ELR (cell line): ENCODE data around the gene ABO.
"Not testable (repeated sequence)": the region's sequence is repeated elsewhere in the genome, so short reads cannot be mapped to it uniquely, and the experiment has no call there.

Experiments used
- DNase-seq: peaks from one replicate; pipeline ENCODE4 v3.0.0-alpha.2; 2015; ENCODE audit warnings: low read depth

ABO gene

DNA sequence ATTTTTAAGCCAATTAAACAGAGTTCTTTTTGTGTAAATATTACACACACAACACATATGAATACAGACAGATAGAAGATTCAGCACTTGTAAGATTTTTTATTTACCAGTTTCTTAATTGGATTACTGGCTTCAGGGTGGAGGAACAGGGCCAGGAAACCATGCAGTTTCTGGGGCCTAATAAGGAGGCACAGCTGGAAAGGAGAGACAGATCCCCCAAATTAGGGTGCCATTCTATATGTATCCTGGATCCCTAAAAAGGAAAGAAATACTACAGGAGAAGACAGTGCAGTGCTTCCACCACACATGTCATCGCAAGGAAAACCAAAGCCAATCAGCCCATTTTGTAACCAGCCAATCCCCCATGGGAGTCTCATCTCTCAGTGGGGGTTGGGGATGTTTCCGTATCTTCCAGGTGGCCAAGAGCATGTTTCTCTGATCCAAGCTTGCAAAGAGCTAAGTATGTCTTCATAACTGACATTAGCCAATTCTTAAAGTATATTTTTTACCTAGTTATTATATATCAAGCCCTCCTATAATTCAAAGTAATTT, 15.8 kb upstream of the ABO start:
- no peak for DNase-seq

DNA sequence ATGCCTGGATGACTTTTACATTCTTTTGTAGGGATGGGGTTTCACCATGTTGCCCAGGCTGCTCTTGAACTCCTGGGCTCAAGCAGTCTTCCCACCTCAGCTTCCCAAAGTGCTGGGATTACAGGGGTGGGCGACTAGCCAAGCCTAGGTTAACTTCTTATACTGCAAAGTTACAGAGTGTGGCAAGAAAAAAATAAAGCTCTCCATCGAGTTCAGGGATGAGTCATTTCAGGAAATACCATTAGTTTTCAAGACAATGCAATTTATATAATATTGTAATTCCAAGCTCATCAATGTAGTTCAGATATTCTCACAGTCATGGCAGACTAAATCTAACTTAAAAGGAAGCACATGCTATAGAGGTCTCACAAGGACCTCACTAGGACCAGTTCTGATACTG, 11.5 kb upstream of the ABO start:
- DNase-seq, result peak; percentile 10

- DNase-seq, result no peak
Measured at GRCh38 chr9:133285252-133285775, 10.3 kb upstream of the ABO start.

DNA sequence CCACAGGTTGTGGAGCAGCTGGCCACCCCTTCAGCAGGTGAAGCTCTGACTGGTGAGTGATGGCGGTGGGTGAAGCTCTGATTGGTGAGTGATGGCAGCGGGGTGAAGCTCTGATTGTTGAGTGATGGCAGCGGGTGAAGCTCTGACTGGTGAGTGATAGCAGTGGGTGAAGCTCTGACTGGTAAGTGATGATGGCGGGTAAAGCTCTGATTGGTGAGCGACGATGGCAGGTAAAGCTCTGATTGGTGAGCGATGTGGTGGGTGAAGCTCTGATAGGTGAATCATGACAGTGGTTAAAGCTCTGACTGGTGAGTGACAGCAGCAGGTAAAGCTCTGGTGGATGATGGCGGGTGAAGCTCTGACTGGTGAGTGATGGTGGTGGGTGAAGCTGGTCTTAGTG, 9.4 kb upstream of the ABO start:
- DNase-seq, result no peak

DNA sequence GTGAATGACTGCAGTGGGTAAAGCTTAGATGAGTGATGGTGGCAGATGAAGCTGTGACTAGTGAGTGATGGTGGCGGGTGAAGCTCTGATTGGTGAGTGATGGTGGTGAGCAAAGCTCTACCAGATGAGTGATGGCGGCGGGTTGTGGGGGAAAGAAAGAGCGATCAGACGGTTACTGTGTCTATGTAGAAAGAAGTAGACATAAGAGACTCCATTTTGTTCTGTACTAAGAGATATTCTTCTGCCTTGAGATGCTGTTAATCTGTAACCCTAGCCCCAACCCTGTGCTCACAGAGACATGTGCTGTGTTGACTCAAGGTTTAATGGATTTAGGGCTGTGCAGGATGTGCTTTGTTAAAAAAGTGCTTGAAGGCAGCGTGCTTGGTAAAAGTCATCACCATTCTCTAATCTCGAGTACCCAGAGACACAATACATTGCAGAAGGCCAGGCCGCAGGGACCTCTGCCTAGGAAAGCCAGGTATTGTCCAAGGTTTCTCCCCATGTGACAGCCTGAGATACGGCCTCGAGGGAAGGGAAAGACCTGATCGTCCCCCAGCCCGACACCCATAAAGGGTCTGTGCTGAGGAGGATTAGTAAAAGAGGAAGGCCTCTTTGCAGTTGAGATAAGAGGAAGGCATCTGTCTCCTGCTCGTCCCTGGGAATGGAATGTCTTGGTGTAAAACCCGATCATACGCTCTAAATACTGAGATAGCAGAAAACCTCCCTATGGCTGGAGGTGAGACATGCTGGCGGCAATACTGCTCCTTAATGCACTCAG, 8.4 kb upstream of the ABO start:
- DNase-seq, result not testable (repeated sequence)

- no peak for DNase-seq
Measured at GRCh38 chr9:133282464-133283238, 7.7 kb upstream of the ABO start.

GRCh38 chr9:133280392-133280791, 5.4 kb upstream of the ABO start:
- DNase-seq, result no peak

- DNase-seq, result no peak
Measured at GRCh38 chr9:133278161-133279114, 3.4 kb upstream of the ABO start.

DNA sequence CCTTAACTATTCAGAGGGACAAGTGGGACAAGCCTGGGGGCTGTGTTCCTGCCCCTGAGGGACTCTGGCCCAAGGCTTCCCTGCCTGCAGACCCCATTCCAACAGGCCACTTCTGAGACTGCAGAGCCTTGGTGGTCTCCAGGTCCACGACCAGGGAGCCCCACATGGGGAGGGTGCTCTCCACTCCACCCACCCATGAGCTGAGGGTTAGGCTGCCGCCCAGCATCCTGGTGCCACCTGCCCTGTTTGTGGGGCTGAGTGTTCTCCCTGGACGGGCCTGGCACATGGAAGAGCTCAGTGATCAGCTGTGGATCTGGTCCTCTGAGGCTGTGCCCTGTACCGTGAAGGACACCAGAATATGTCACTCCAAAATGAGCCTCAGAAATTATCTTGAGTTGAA, 2.5 kb upstream of the ABO start:
- no peak for DNase-seq

GRCh38 chr9:133276923-133277322, 1.9 kb upstream of the ABO start:
- DNase-seq, result no peak

DNA sequence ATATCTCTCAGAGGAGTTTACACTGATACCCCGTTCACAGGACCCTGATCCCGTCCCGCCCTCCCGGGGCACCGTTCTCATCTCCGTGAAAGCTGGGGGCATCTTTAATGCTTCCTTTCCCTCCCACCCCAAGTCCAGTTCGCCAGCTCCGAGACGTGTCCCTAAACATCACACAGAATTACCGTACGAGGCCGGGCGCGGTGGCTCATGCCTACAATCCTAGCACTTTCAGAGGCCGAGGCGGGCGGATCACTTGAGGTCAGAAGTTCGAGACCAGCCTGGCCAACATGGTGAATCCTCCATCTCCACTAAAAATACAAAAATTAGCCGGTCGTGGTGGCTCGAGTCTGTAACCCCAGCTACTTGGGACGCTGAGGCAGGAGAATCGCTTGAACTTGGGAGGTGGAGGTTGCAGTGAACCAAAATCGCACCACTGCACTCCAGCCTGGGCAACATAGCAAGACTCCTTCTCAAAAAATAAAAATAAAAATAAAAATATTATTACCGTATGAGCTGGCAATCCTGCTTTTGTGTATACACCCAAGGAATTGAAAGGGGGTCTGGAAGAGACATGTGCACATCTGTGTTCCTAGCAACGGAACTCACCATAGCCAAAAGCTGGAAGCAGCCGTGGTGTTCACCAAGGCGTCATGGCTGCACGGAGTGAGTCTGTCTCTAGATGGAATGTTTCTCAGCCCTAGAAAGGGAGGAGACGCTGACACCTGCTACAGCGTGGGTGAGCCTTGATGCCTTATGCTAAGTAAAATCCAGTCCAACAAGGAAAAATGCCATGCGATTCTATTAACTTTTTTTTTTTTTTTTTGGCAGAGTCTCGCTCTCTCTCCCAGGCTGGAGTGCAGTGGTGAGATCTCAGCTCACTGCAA, 1.2 kb upstream of the ABO start:
- no peak for DNase-seq

DNA sequence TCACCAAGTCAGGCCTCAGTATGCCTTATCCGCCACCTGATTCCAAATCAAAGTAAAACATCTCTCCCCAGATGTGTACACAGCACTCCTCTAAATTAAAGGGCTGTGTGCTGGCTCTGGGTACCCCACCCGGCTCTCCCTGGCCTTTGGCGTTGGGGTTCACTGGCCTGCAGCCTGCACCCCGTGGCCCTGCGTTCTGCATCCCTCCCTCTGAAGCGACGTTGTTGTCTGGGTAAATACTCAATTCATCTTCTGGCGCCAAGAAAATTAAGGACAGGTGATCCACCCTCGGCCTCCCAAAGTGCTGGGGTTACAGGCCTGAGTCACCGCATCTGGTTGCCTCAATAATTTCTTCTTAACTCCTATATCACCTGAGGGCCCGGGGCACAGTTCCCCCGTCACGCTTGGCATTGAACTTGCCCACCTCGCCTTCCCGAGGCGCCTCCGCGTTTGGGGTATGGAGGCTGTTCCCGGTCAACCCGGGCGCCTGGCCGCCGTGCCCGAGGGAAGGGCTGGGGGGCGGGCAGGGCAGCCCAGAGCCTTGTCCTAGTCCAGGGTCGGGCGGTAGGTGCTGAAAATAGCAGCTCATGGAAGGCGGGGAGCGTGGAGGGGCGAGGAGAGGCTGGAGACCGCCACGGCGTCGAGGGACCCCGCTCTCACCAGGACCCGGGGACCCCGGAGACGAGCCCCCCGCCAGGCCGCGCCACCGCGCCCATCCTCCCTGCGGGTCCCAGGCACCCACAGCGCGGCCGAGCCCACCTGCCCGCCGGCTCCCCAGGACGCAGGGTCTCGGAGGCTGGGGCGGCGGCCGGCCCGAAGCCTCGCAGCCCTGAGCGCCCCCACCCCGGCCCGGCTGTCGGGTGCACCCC, 531 bp downstream of the ABO start:
- DNase-seq, result no peak

- DNase-seq, result no peak
Measured at GRCh38 chr9:133273819-133274218, 1.2 kb downstream of the ABO start.

- no peak for DNase-seq
Measured at GRCh38 chr9:133273098-133273497, 1.9 kb downstream of the ABO start.

DNA sequence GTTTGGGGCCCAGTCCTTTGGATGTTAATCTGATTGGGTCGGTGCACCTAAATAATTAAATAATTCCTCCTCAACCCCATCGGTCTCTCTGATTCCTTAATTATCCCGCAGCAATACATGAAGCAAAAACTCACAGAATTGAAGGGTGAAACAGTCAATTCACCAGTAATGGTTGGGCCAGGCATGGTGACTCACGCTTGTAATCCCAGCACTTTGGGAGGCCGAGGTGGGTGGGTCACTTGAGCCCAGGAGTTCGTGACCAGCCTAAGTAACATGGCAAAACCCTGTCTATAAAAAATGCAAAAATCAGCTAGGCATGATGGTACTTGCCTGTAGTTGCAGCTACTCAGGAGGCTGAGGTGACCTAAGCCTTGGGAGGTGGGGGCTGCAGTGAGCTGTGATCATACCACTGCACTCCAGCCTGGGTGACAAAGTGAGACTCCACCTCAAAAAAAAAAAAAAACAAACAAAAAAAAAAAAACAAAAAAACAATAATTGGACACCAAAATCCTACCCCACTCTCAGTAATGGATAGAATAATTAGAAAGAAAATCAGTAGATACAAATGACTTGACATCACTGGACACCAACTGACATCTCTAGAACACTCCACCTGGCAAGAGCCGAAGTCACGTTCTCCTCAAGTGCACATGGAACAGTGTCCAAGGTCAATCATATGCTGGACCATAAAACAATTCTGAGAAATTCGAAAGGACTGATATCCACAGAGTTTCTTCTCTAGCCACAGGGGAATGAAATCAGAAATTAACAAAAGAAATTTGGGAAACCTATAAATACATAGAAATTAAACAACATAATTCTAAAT, 5.3 kb downstream of the ABO start:
- DNase-seq, result no peak

DNA sequence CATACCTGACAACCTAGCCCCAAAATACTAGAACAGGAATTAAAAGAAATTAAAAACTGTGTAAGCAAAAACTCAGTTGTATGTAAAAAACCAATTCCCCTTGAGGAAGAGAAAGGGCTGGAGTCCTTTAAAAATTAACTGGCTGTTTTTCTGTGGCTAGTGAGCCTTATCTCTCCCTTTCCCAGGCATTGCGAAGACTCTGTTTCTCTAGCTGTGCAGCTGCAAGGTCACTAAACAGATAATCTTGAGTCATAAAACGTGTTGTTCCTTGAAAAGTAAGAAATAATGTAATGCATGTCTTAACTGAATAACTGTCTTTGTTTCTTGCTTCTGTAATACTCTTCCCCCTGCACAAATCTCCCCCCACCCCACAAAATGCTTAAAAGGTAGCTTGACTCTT, 5.9 kb downstream of the ABO start:
- not testable (repeated sequence) for DNase-seq

DNA sequence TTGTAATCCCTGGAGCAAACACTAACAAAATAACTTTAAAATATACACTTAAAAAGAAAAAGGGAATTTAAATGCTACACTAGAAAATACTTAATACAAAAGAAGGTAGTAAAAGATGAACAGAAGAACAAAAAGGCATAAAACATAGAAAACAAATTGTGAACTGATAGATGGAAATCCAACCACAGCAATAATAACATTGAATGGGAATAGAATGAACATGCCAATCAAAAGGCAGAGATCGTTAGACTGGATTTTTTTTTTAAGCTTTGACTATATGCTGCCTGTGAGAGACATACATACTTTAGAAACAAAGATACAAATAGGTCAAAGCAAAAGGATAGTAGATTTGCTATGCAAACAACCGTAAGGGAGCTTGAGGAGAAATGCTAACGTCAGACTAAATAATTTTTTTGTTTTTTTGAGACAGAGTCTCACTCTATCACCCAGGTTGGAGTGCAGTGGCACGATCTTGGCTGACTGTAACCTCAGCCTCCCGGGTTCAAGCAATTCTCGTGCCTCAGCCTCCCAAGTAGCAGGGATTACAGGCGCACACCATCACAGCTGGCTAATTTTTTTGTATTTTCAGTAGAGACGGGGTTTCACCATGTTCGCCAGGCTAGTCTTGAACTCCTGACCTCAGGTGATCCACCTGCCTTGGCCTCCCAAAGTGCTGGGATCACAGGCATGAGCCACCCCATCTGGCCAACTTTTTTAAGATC, 6.5 kb downstream of the ABO start:
- no peak for DNase-seq

DNA sequence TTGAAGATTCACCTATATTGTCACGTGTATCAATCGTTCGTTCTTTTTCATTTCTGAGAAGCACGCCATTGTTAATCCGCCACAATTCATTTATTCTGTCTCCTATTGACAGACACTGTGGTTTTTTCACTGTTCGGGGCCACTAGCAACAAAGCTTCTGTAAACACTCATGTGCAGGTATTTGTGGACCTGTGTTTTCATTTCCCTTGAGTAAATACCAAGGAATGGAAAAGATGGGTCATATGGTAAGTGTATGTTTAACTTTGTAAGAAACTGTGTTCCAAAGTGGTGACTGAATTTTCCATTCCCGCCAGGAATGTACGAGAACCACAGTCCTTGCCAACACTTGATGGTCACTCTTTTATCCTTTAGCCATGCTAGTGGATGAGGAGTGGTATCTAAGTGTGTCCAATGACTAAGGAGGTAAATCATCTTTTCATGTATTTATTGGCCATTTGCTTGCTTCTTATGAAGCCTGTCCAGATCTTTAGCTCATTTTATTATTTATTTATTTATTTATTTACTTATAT, 10.7 kb downstream of the ABO start:
- DNase-seq, result no peak
